ENCODE data around the gene FN1.

FN1 gene

DNA sequence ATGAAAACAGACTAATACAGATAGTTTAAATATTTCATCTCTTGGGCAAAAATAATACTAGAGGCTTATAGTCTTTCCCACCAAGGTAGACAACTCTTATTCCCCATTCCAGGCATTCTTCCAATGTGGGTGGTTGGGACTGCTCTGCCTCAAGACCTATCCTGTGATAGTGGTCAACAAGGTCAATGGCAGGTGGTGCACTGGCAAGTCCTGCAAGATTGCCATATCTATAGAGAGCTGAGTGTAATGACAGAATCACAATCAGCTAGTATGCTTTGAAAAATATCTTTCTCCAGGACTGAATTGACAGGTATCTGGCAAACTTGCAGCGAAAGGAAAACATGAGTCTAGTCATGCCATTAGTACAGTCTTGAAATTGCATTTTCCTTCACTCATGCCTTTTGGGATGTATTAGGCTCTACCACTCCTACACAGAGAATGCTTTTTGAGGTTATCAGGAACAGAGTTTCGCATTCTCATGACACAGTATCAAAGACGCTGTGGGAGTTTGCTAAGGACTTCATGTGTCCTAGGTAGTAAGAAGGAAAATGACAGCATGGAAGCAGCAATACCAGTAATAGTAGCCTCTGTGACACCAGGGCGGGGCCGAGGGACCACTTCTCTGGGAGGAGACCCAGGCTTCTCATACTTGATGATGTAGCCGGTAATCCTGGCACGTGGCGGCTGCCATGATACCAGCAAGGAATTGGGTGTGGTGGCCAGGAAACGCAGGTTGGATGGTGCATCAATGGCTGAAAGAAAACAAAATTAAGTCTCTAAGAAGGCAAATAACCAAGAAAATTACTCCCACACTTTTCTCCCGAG, 61.0 kb downstream of the FN1 start:
- no peak for DNase-seq (ENCODE audit: low spot score)
- in situ Hi-C loops (cut with MboI; ENCODE audit: low pct_unique_long_range_greater_than_20kb, low sequenced_read_pairs, unreplicated experiment): no loop called here
- TF ChIP-seq, protein P1, sequence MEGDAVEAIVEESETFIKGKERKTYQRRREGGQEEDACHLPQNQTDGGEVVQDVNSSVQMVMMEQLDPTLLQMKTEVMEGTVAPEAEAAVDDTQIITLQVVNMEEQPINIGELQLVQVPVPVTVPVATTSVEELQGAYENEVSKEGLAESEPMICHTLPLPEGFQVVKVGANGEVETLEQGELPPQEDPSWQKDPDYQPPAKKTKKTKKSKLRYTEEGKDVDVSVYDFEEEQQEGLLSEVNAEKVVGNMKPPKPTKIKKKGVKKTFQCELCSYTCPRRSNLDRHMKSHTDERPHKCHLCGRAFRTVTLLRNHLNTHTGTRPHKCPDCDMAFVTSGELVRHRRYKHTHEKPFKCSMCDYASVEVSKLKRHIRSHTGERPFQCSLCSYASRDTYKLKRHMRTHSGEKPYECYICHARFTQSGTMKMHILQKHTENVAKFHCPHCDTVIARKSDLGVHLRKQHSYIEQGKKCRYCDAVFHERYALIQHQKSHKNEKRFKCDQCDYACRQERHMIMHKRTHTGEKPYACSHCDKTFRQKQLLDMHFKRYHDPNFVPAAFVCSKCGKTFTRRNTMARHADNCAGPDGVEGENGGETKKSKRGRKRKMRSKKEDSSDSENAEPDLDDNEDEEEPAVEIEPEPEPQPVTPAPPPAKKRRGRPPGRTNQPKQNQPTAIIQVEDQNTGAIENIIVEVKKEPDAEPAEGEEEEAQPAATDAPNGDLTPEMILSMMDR (IDR thresholded peaks at IDR 0.05; ENCODE audit: extremely low read depth, insufficient read depth, missing control alignments): no peak

DNA sequence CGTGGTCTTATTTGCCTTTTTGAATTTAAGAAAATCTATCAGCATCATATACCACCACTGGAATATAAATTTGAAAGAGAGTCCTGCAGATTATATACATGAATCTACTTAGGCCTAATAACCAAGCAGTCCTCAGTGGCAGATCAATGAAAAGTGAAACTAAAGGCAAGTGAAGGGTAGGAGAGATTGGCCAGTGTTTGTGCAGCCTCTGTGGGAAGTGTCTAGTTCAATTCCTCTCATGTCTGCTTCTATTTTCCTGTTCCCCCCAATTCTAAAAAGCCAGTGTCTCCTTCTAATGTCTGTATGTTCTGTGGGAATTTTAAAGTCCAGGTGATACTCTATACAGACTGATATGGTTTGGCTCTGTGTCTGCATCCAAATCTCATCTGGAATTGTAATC, 61.9 kb downstream of the FN1 start:
- in situ Hi-C loops (cut with MboI; ENCODE audit: low pct_unique_long_range_greater_than_20kb, low sequenced_read_pairs, unreplicated experiment): no loop called here
- TF ChIP-seq, protein P1 (IDR thresholded peaks at IDR 0.05; ENCODE audit: extremely low read depth, insufficient read depth, missing control alignments): no peak
- no peak for DNase-seq (ENCODE audit: low spot score)

DNA sequence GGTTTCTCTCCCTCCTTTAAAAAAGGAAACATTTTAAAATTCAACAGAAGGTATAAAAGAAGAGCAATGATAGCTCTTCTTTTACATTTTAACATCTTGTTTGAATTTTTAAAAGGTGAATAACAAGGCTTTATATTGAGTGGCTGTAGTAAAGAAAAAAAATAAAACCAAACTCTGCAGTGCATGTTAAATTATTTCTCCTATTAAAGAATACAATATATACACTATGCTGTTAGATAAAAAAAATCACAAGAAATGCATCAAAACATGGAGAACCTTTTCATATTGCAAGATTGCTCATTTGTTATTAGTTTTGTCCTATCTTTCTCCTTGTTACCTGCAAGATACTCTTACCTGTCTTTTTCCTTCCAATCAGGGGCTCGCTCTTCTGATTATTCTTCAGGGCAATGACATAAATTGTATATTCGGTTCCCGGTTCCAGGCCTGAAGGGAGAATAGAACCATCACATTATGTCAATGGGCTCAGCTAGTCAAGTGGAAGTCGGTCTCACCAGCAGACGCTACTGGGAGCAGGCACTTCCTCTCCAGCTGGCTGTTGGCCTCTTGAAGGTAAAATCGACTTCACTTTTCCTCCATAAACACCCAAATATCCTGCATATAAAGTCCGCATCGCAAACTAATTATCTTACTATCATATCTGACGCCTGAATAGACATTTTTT, 62.8 kb downstream of the FN1 start:
- TF ChIP-seq, protein P1 (IDR thresholded peaks at IDR 0.05; ENCODE audit: extremely low read depth, insufficient read depth, missing control alignments): no peak
- no peak for DNase-seq (ENCODE audit: low spot score)
- in situ Hi-C loops (cut with MboI; ENCODE audit: low pct_unique_long_range_greater_than_20kb, low sequenced_read_pairs, unreplicated experiment): no loop called here

DNA sequence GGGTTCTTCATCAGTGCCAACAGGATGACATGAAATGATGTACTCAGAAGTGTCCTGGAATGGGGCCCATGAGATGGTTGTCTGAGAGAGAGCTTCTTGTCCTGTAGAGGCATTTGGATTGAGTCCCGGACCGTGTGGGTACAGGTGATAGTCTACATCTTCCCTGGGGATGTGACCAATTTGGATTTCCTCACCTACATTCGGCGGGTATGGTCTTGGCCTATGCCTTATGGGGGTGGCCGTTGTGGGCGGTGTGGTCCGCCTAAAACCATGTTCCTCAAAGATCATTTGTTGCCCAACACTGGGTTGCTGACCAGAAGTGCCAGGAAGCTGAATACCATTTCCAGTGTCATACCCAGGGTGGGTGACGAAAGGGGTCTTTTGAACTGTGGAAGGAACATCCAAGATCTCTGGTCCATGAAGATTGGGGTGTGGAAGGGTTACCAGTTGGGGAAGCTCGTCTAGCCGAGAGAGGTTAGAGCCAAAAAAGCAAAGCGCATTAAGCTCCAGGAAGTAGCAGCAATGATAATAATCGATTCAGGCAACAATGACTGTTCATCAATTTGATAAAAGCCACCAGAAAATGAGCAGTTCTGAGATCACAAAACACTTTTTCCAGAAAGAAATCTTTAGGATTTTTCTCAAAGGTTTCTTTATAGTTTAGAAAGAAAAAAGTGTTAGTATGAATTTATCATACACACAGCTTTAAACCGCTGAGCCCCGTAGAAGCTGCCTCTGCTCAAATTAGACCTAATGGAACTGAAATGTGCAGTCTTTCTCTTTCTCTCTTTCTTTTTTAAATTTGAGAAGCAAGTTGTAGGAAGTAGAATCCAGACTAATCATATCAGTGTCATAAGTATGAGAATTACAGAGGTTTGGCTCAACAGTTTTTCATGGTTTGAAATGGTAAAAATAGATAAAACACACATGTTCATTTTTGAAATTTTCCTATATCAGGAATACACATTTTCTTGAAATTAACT, 63.7 kb downstream of the FN1 start:
- TF ChIP-seq, protein P1 (IDR thresholded peaks at IDR 0.05; ENCODE audit: extremely low read depth, insufficient read depth, missing control alignments): no peak
- no peak for DNase-seq (ENCODE audit: low spot score)
- in situ Hi-C loops (cut with MboI; ENCODE audit: low pct_unique_long_range_greater_than_20kb, low sequenced_read_pairs, unreplicated experiment): no loop called here

DNA sequence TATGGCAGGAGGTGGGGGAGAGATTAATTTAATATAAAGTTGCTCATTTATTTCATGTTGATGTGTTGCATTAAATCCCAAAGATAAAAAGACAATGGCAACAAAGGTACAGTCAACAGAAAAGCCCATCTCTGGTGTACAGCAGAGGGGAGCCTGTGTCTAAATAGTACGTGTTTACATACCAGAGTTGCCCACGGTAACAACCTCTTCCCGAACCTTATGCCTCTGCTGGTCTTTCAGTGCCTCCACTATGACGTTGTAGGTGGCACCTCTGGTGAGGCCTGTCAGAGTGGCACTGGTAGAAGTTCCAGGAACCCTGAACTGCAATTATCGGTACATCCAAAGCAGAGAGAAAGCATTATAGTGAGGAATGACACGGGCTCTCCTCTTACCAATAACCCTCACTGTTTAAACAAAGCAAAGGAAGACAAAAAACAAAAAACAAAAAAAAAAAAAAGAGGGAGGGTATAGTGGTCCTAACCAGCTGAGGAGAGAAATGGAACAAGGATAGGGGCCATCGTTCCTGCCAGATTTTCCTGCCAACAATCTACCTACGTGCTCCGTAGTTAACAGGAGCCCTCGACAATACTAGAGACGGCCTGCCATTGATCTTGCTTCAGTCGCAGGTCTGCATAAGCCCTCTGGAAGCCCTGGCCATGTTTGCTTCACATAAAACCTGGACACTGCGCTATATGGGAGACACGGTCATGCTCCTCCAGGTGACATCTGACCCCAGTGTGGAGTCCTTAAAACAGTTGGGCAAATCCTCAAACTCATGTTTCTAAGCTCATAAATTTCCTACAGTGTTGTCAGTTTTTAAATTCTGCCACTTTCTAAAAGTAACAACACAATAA, 65.5 kb downstream of the FN1 start:
- TF ChIP-seq, protein P1 (IDR thresholded peaks at IDR 0.05; ENCODE audit: extremely low read depth, insufficient read depth, missing control alignments): no peak
- in situ Hi-C loops (cut with MboI; ENCODE audit: low pct_unique_long_range_greater_than_20kb, low sequenced_read_pairs, unreplicated experiment): no loop called here
- no peak for DNase-seq (ENCODE audit: low spot score)

Measured in GM13977 (cell line).